Vagina (tissue), 2 donors: ENCODE measurements around the gene FLT1. TPM values are rescaled to one million over a fixed set of nuclear protein-coding genes. Genes with fewer than 3 reads are reported as not detected.

Source experiments
- DNase-seq, 2 donors: peaks; one replicate each; pipeline ENCODE4 v3.0.0-alpha.2; 2017; ENCODE audit errors: extremely low spot score in 2 of 2
- H3K27ac ChIP-seq: fragments of 200-600 bp; sonication (generic); one replicate; pipeline ENCODE4 v1.5.1; 2019
- H3K27me3 ChIP-seq: fragments of 200-600 bp; sonication (generic); one replicate; pipeline ENCODE4 v1.5.1; 2019
- H3K36me3 ChIP-seq, 2 donors: fragments of 200-600 bp; sonication (generic); one replicate each; pipeline ENCODE4 v1.5.1; 2017 to 2019
- H3K4me1 ChIP-seq: fragments of 200-600 bp; sonication (generic); one replicate; pipeline ENCODE4 v1.5.1; 2019
- H3K4me3 ChIP-seq, 2 donors: fragments of 200-600 bp; sonication (generic); 1 replicate in 1 of 2; 2 replicates in 1 of 2; pipeline ENCODE4 v1.5.1; 2016 to 2019
- H3K9me3 ChIP-seq: fragments of 200-600 bp; sonication (generic); one replicate; pipeline ENCODE4 v1.5.1; 2019
- POLR2A ChIP-seq, 2 donors: fragments of 450-650 bp; IDR thresholded peaks; one replicate each; pipeline ENCODE4 v1.6.1; 2017; ENCODE audit warnings: antibody characterized with exemption in 2 of 2, mild to moderate bottlenecking in 2 of 2, moderate library complexity in 2 of 2
- POLR2AphosphoS5 ChIP-seq, 2 donors: sonication (generic); formaldehyde crosslinking; IDR thresholded peaks; one replicate each; pipeline ENCODE4 v1.9.0; 2017; ENCODE audit warnings: antibody characterized with exemption in 2 of 2, mild to moderate bottlenecking in 2 of 2, low read depth in 1 of 2; ENCODE audit not compliant: insufficient read depth in 1 of 2
- intact Hi-C: fragments of 100-400 bp; cut with DNase I; formaldehyde crosslinking; loops from one replicate; pipeline ENCODE4 v1.15.1; 2023
- total RNA-seq: library from RNA; depleted of rRNA; stranded (reverse); fragments of >200 nt; gene quantifications from one replicate; pipeline ENCODE4 v1.2.3, GENCODE V29; 2016
- TF ChIP-seq, protein P1 (sequence below), 3 experiments: fragments of 450-650 bp in 2 of 3; fragments of 200-600 bp in 1 of 3; sonication (generic) in 1 of 3; IDR thresholded peaks; one replicate each; pipeline ENCODE4 v1.5.1; 2017 to 2019; ENCODE audit warnings: antibody characterized with exemption in 3 of 3, mild to moderate bottlenecking in 2 of 3, moderate library complexity in 2 of 3

The FLT1 gene
- total RNA-seq, 1 donor from 2014 or later = 18.9 TPM

DNA sequence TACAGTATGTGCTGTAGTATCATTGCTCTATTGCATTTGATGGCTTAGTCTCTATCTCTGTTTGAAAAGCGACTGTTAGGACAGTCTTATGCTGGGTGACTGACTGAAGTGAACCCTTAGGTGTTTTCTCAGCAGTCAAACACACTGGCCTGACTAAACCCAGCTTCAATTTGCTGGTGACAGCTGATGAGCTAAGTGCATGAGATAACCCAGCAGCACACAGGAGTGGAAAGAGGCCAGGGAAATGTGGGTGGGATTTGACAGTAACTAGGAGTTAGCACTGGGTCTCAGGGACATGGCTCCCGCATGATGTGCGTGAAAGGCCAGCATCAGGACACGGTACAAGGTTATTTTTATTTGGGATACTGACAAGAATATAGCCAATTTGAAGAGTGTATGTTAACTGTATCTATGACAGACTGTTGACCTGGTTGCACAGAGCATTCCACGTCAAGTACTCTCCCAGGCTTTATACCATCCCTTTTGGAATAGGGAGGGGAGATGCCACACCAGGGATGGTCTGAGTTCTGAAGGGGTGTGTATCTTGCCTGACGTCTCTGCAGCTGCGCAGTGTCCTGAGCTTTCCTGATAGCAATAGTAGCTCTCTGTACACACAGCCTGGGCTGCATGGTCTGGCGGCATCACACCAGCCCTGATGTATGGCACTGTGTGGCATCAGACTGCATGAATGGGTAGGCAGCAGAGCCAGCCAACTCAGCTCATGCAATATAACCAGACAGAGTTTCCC is 144.8 kb downstream of the FLT1 start:
- intact Hi-C loops = no loop called here
- H3K4me1 ChIP-seq = no peaks in the 10 kb centered on the region
- DNase-seq = no peak

GRCh38 chr13:28349371-28349770 is 145.6 kb downstream of the FLT1 start:
- intact Hi-C loops = no loop called here
- no peak for DNase-seq

More for the DNA sequence above, 144.8 kb downstream of the FLT1 start:
- H3K27ac ChIP-seq = no peak overlapping the region
- TF ChIP-seq POLR2AphosphoS5 (IDR thresholded peaks at IDR 0.05; ENCODE audit: insufficient read depth in 1 of 2, low read depth in 1 of 2) = no peak
- TF ChIP-seq POLR2A (IDR thresholded peaks at IDR 0.05) = no peak
- TF ChIP-seq, protein P1, sequence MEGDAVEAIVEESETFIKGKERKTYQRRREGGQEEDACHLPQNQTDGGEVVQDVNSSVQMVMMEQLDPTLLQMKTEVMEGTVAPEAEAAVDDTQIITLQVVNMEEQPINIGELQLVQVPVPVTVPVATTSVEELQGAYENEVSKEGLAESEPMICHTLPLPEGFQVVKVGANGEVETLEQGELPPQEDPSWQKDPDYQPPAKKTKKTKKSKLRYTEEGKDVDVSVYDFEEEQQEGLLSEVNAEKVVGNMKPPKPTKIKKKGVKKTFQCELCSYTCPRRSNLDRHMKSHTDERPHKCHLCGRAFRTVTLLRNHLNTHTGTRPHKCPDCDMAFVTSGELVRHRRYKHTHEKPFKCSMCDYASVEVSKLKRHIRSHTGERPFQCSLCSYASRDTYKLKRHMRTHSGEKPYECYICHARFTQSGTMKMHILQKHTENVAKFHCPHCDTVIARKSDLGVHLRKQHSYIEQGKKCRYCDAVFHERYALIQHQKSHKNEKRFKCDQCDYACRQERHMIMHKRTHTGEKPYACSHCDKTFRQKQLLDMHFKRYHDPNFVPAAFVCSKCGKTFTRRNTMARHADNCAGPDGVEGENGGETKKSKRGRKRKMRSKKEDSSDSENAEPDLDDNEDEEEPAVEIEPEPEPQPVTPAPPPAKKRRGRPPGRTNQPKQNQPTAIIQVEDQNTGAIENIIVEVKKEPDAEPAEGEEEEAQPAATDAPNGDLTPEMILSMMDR (IDR thresholded peaks at IDR 0.05) = no peak
- no peak overlapping the region for H3K4me3 ChIP-seq
- H3K9me3 ChIP-seq = no peaks in the 10 kb centered on the region
- H3K27me3 ChIP-seq = no peaks in the 10 kb centered on the region
- no peaks in the 10 kb centered on the region for H3K36me3 ChIP-seq

GRCh38 chr13:28347456-28348371 is 147.2 kb downstream of the FLT1 start:
- no peak for DNase-seq
- no peak overlapping the region for H3K4me3 ChIP-seq
- no peaks in the 10 kb centered on the region for H3K27me3 ChIP-seq
- no peaks in the 10 kb centered on the region for H3K36me3 ChIP-seq
- no peaks in the 10 kb centered on the region for H3K9me3 ChIP-seq
- H3K4me1 ChIP-seq = no peaks in the 10 kb centered on the region
- H3K27ac ChIP-seq = no peak overlapping the region
- TF ChIP-seq, protein P1 (IDR thresholded peaks at IDR 0.05) = no peak
- intact Hi-C loops = no loop called here

More at GRCh38 chr13:28349371-28349770, 145.6 kb downstream of the FLT1 start:
- Histone ChIP-seq H3K4me1 (no peaks in the 10 kb centered on the region), H3K27me3 (no peaks in the 10 kb centered on the region), H3K9me3 (no peaks in the 10 kb centered on the region), H3K4me3 (no peak overlapping the region), H3K27ac (no peak overlapping the region), H3K36me3 (no peaks in the 10 kb centered on the region)
- no peak for TF ChIP-seq POLR2A (IDR thresholded peaks at IDR 0.05)
- TF ChIP-seq, protein P1 (IDR thresholded peaks at IDR 0.05) = no peak

DNA sequence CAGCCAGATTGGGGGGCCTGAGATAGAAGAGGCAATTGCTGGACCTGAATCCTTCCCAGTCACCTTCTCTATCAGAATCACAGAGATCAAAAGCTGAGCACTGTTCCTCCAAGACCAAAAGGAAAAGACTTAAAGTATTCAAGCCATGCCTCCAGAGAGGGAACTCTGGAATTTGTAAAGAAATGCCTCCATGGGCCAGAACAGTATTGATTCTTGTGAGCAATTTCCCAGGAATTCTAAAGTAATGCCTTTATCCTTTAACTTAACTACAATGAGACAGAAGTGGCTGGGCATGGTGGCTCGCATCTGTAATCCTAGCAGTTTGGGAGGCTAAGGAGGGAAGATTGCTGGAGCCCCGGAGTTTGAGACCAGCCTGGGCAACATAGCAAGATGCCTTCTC is 148.8 kb downstream of the FLT1 start:
- no peaks in the 10 kb centered on the region for H3K27me3 ChIP-seq
- no peak for DNase-seq
- no peak overlapping the region for H3K27ac ChIP-seq
- intact Hi-C loops = no loop called here
- H3K9me3 ChIP-seq = no peaks in the 10 kb centered on the region
- H3K36me3 ChIP-seq = no peaks in the 10 kb centered on the region
- no peak overlapping the region for H3K4me3 ChIP-seq
- H3K4me1 ChIP-seq = no peaks in the 10 kb centered on the region
- TF ChIP-seq, protein P1 (IDR thresholded peaks at IDR 0.05) = no peak
- no peak for TF ChIP-seq POLR2AphosphoS5 (IDR thresholded peaks at IDR 0.05; ENCODE audit: insufficient read depth in 1 of 2, low read depth in 1 of 2)
- no peak for TF ChIP-seq POLR2A (IDR thresholded peaks at IDR 0.05)

DNA sequence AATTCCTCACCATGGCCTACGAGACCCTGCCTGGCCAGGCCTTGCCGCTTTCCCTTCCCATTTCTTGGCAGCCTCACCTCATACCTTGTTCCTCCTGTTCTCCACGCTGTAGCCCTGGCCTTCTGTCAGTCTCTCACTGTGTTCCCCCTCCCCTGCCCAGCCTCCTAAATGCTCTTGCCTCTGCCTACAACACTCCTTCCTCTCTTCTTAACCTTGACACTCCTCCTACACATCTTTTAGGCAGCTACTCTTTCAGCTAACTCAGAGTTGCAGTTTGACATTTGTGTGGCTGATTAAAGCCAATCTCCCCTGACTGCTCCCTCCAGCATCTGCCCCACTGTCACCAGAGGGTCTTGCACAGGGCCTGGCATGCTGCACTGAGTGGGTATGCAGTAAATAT is 150.8 kb downstream of the FLT1 start:
- Histone ChIP-seq H3K36me3 (no peaks in the 10 kb centered on the region), H3K4me1 (no peaks in the 10 kb centered on the region), H3K9me3 (no peaks in the 10 kb centered on the region), H3K27me3 (no peaks in the 10 kb centered on the region), H3K27ac (no peak overlapping the region), H3K4me3 (no peak overlapping the region)
- intact Hi-C loops = no loop called here
- DNase-seq = no peak
- TF ChIP-seq, protein P1 (IDR thresholded peaks at IDR 0.05) = no peak
- no peak for TF ChIP-seq POLR2AphosphoS5 (IDR thresholded peaks at IDR 0.05; ENCODE audit: insufficient read depth in 1 of 2, low read depth in 1 of 2)
- TF ChIP-seq POLR2A (IDR thresholded peaks at IDR 0.05) = no peak
